HepG2 (cell line): ENCODE results near the gene CRIM1.

Experiments used
- GTF2F1 ChIP-seq: fragments of 150-350 bp; IDR thresholded peaks from 2 replicates; pipeline ENCODE4 v1.6.1; 2014; ENCODE audit warnings: low read length
- JUND ChIP-seq: sonication (generic); formaldehyde crosslinking; IDR thresholded peaks from 2 replicates; pipeline ENCODE4 v1.8.0; 2022; ENCODE audit warnings: mild to moderate bottlenecking, missing genetic modification reagents
- MAFF ChIP-seq: IDR thresholded peaks from 2 replicates; pipeline ENCODE4 v1.6.1; 2011; ENCODE audit warnings: low read depth, low read length, improper control_type of control experiment
- NFYB ChIP-seq: sonication (generic); formaldehyde crosslinking; IDR thresholded peaks from 2 replicates; pipeline ENCODE4 v1.4.0; 2020; ENCODE audit warnings: missing genetic modification reagents
- SAP130 ChIP-seq: IDR thresholded peaks from 2 replicates; pipeline ENCODE4 v1.6.1; 2016; ENCODE audit warnings: low read depth
- ZNF253 ChIP-seq: sonication (generic); formaldehyde crosslinking; IDR thresholded peaks from 2 replicates; pipeline ENCODE4 v1.8.0; 2022; ENCODE audit warnings: mild to moderate bottlenecking, missing genetic modification reagents, borderline replicate concordance
- TF ChIP-seq, protein P1 (sequence below): sonication (generic); formaldehyde crosslinking; IDR thresholded peaks from 2 replicates; pipeline ENCODE4 v1.4.0; 2020; ENCODE audit warnings: mild to moderate bottlenecking, missing genetic modification reagents
- TF ChIP-seq, protein P2 (sequence below), 2 experiments: sonication (generic) in 1 of 2; formaldehyde crosslinking in 1 of 2; IDR thresholded peaks; 2 replicates each; pipeline versions ENCODE4 v1.6.1 to v1.9.0; 2014 to 2022; ENCODE audit warnings: antibody characterized with exemption in 1 of 2, borderline replicate concordance in 1 of 2, inconsistent platforms in 1 of 2, low read depth in 1 of 2, missing genetic modification reagents in 1 of 2
- TF ChIP-seq, protein P3 (sequence below): sonication (generic); formaldehyde crosslinking; IDR thresholded peaks from 2 replicates; pipeline ENCODE4 v1.4.0; 2020; ENCODE audit warnings: missing genetic modification reagents
- TF ChIP-seq, protein P4 (sequence below): IDR thresholded peaks from 2 replicates; pipeline ENCODE4 v1.6.1; 2012; ENCODE audit warnings: inconsistent platforms
- TF ChIP-seq, protein P5 (sequence below): sonication (generic); formaldehyde crosslinking; IDR thresholded peaks from 2 replicates; pipeline ENCODE4 v1.8.1; 2023; ENCODE audit warnings: mild to moderate bottlenecking, missing genetic modification reagents
- TF ChIP-seq, protein P6 (sequence below): IDR thresholded peaks from 2 replicates; pipeline ENCODE4 v1.6.1; 2016

- TF ChIP-seq, protein P1, sequence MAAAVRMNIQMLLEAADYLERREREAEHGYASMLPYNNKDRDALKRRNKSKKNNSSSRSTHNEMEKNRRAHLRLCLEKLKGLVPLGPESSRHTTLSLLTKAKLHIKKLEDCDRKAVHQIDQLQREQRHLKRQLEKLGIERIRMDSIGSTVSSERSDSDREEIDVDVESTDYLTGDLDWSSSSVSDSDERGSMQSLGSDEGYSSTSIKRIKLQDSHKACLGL: no peak
- TF ChIP-seq, protein P2, sequence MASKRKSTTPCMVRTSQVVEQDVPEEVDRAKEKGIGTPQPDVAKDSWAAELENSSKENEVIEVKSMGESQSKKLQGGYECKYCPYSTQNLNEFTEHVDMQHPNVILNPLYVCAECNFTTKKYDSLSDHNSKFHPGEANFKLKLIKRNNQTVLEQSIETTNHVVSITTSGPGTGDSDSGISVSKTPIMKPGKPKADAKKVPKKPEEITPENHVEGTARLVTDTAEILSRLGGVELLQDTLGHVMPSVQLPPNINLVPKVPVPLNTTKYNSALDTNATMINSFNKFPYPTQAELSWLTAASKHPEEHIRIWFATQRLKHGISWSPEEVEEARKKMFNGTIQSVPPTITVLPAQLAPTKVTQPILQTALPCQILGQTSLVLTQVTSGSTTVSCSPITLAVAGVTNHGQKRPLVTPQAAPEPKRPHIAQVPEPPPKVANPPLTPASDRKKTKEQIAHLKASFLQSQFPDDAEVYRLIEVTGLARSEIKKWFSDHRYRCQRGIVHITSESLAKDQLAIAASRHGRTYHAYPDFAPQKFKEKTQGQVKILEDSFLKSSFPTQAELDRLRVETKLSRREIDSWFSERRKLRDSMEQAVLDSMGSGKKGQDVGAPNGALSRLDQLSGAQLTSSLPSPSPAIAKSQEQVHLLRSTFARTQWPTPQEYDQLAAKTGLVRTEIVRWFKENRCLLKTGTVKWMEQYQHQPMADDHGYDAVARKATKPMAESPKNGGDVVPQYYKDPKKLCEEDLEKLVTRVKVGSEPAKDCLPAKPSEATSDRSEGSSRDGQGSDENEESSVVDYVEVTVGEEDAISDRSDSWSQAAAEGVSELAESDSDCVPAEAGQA (IDR thresholded peaks at IDR 0.05; ENCODE audit: low read depth): no peak
- TF ChIP-seq, protein P2 (CRISPR knock-in tag; IDR thresholded peaks at IDR 0.05; ENCODE audit: borderline replicate concordance): no peak
- TF ChIP-seq MAFF (no peak), JUND (no peak), ZNF253 (CRISPR knock-in tag) (no peak), SAP130 (CRISPR knock-in tag) (no peak), GTF2F1 (no peak), NFYB (CRISPR knock-in tag) (no peak)
- TF ChIP-seq, protein P3, sequence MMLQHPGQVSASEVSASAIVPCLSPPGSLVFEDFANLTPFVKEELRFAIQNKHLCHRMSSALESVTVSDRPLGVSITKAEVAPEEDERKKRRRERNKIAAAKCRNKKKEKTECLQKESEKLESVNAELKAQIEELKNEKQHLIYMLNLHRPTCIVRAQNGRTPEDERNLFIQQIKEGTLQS (CRISPR knock-in tag): no peak
- TF ChIP-seq, protein P4, sequence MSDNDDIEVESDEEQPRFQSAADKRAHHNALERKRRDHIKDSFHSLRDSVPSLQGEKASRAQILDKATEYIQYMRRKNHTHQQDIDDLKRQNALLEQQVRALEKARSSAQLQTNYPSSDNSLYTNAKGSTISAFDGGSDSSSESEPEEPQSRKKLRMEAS: no peak
- TF ChIP-seq, protein P5, sequence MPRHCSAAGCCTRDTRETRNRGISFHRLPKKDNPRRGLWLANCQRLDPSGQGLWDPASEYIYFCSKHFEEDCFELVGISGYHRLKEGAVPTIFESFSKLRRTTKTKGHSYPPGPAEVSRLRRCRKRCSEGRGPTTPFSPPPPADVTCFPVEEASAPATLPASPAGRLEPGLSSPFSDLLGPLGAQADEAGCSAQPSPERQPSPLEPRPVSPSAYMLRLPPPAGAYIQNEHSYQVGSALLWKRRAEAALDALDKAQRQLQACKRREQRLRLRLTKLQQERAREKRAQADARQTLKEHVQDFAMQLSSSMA (CRISPR knock-in tag): no peak
- TF ChIP-seq, protein P6, sequence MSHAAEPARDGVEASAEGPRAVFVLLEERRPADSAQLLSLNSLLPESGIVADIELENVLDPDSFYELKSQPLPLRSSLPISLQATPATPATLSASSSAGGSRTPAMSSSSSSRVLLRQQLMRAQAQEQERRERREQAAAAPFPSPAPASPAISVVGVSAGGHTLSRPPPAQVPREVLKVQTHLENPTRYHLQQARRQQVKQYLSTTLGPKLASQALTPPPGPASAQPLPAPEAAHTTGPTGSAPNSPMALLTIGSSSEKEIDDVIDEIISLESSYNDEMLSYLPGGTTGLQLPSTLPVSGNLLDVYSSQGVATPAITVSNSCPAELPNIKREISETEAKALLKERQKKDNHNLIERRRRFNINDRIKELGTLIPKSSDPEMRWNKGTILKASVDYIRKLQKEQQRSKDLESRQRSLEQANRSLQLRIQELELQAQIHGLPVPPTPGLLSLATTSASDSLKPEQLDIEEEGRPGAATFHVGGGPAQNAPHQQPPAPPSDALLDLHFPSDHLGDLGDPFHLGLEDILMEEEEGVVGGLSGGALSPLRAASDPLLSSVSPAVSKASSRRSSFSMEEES (CRISPR knock-in tag): no peak
Observed at GRCh38 chr2:36399050-36399449, 43.5 kb downstream of the CRIM1 start.
